ENCODE results near the gene SMIM5. TPM values are rescaled to one million over a fixed set of nuclear protein-coding genes. Genes with fewer than 3 reads are reported as not detected.

SMIM5 gene
- total and polyA plus RNA-seq, 2 of the 13 experiments (the other 11 are each of a cell fraction or from before 2014, with no cell fraction given): not detected

- TF ChIP-seq BORCS8-MEF2B (CRISPR knock-in tag; IDR thresholded peaks at IDR 0.05): 0 out of 2 replicates have a peak, but pooled peaks have one; percentile 32
- TF ChIP-seq THAP11 (CRISPR knock-in tag; IDR thresholded peaks at IDR 0.05): 0 out of 2 replicates have a peak, but pooled peaks have one; percentile 28
- TF ChIP-seq NFATC3 (CRISPR knock-in tag; IDR thresholded peaks at IDR 0.05): no peak
- 0 out of 2 replicates have a peak, but pooled peaks have one; percentile 40 for TF ChIP-seq ZSCAN20 (CRISPR knock-in tag; IDR thresholded peaks at IDR 0.05; ENCODE audit: borderline replicate concordance)
- no peak for TF ChIP-seq MAZ (IDR thresholded peaks at IDR 0.05; ENCODE audit: borderline replicate concordance, low read depth, low read length)
- peak; percentile 60; the same call in 1 of the 2 replicates for TF ChIP-seq MAZ (CRISPR knock-in tag; IDR thresholded peaks at IDR 0.05; ENCODE audit: low read depth)
- TF ChIP-seq BATF2 (CRISPR knock-in tag; IDR thresholded peaks at IDR 0.05): no peak
- no peak for TF ChIP-seq MAFK (conservative IDR thresholded peaks at IDR 0.05 in 1 of 2, IDR thresholded peaks at IDR 0.05 in 1 of 2; ENCODE audit: low read length in 2 of 2)
- no peak for TF ChIP-seq CSRNP2 (CRISPR knock-in tag; conservative IDR thresholded peaks at IDR 0.05; ENCODE audit: low read depth)
- 0 out of 2 replicates have a peak, but pooled peaks have one; percentile 21 for TF ChIP-seq ZSCAN29 (CRISPR knock-in tag; conservative IDR thresholded peaks at IDR 0.05)
- TF ChIP-seq ZMYM2 (CRISPR knock-in tag; IDR thresholded peaks at IDR 0.05): peak; percentile 46; the same call in 1 of the 2 replicates
- TF ChIP-seq ZNF687 (CRISPR knock-in tag; IDR thresholded peaks at IDR 0.05): peak; percentile 74
- TF ChIP-seq ZNF382 (CRISPR knock-in tag; IDR thresholded peaks at IDR 0.05; ENCODE audit: borderline replicate concordance): no peak
- TF ChIP-seq PHF8 (CRISPR knock-in tag; IDR thresholded peaks at IDR 0.05): peak; percentile 40; the same call in 1 of the 2 replicates
- TF ChIP-seq XBP1 (CRISPR knock-in tag; IDR thresholded peaks at IDR 0.05): no peak
- no peak for TF ChIP-seq SRSF9 (IDR thresholded peaks at IDR 0.05; ENCODE audit: borderline replicate concordance, insufficient read depth, low read depth, low read length, poor library complexity, severe bottlenecking)
- TF ChIP-seq YEATS4 (CRISPR knock-in tag; IDR thresholded peaks at IDR 0.05; ENCODE audit: borderline replicate concordance): peak; percentile 19; the same call in 1 of the 2 replicates
- TF ChIP-seq ZNF180 (CRISPR knock-in tag; IDR thresholded peaks at IDR 0.05; ENCODE audit: borderline replicate concordance, low read depth): no peak
- no peak for TF ChIP-seq CCAR2 (optimal IDR thresholded peaks at IDR 0.05; ENCODE audit: low read depth, low read length)
- TF ChIP-seq CBX5 (CRISPR knock-in tag; IDR thresholded peaks at IDR 0.05; ENCODE audit: borderline replicate concordance): no peak
- peak; percentile 61; the same call in 1 of the 2 replicates for TF ChIP-seq ZNF292 (CRISPR knock-in tag; IDR thresholded peaks at IDR 0.05; ENCODE audit: borderline replicate concordance, low read depth)
- no peak for TF ChIP-seq IKZF4 (CRISPR knock-in tag; IDR thresholded peaks at IDR 0.05; ENCODE audit: borderline replicate concordance, low read depth, not compliant biosample characterization)
Measured at GRCh38 chr17:75610103-75610984, 22.9 kb upstream of the SMIM5 start (continued).

Measured in HepG2 (cell line).